ENCODE data around the gene RPSA.

- no peak for TF ChIP-seq CTCF (IDR thresholded peaks at IDR 0.05 in 8 of 11, conservative IDR thresholded peaks at IDR 0.05 in 3 of 11)
- TF ChIP-seq POLR2AphosphoS5 (IDR thresholded peaks at IDR 0.05): peak in 1 of 3 donors; percentile 23
- TF ChIP-seq POLR2A (IDR thresholded peaks at IDR 0.05): no peak
Measured at GRCh38 chr3:39414421-39414907, 7.9 kb downstream of the RPSA start.
